PC-3 (cell line): Measurements from ENCODE around the gene CCNQ. TPM values are rescaled to one million over a fixed set of nuclear protein-coding genes. Genes with fewer than 3 reads are reported as not detected.

Experiments
- ATAC-seq: fragments of 200-7000 bp; cut with Tn5 transposase; 2 replicates; pipeline ENCODE4 v1.9.1; 2020; ENCODE audit warnings: mild to moderate bottlenecking, moderate library complexity
- BruUV-seq: library from RNA; stranded (reverse); fragments of 400-500 nt; replicated peaks from 2 replicates; lab custom pipeline; 2021; lab: Mats Ljungman, UMichigan
- CTCF ChIA-PET: fragments of 300-600 bp; sonication (Branson Sonifier 250); formaldehyde crosslinking; loops from one replicate; lab custom pipeline; 2022; ENCODE audit warnings: antibody characterized with exemption; lab: Charles Lee
- POLR2A ChIA-PET: fragments of 300-600 bp; sonication (Branson Sonifier 250); formaldehyde crosslinking; loops from one replicate; lab custom pipeline; 2022; ENCODE audit warnings: antibody characterized with exemption; ENCODE audit not compliant: unreplicated experiment; lab: Charles Lee
- DNase-seq: peaks from one replicate; pipeline ENCODE4 v3.0.0-alpha.2; 2015
- H2AFZ ChIP-seq: fragments of 300-600 bp; sonication (generic); 2 replicates; pipeline ENCODE4 v1.6.0; 2016; ENCODE audit warnings: antibody characterized with exemption, low read length
- H3F3A ChIP-seq: fragments of 300-600 bp; sonication (generic); one replicate; pipeline ENCODE4 v1.6.0; 2017; ENCODE audit warnings: antibody characterized with exemption, low read length, control low read depth, mild to moderate bottlenecking; ENCODE audit not compliant: unreplicated experiment
- H3K27ac ChIP-seq: fragments of 300-600 bp; sonication (generic); 2 replicates; pipeline ENCODE4 v1.5.1; 2016; ENCODE audit warnings: mild to moderate bottlenecking, low read length
- H3K27me3 ChIP-seq: fragments of 300-600 bp; sonication (generic); 2 replicates; pipeline ENCODE4 v1.6.1; 2016; ENCODE audit warnings: low read length, mixed read lengths
- H3K36me3 ChIP-seq: fragments of 300-600 bp; sonication (generic); 2 replicates; pipeline ENCODE4 v1.6.1; 2016; ENCODE audit warnings: low read depth, mixed run types, low read length, mixed read lengths
- H3K4me1 ChIP-seq: fragments of 300-600 bp; sonication (generic); 2 replicates; pipeline ENCODE4 v1.5.1; 2016; ENCODE audit warnings: low read length; ENCODE audit not compliant: insufficient read depth
- H3K4me2 ChIP-seq: fragments of 300-600 bp; sonication (generic); 2 replicates; pipeline ENCODE4 v1.6.0; 2016; ENCODE audit warnings: low read length
- H3K4me3 ChIP-seq: fragments of 300-600 bp; sonication (generic); 2 replicates; pipeline ENCODE4 v1.5.1; 2016; ENCODE audit warnings: mild to moderate bottlenecking, low read length, mixed read lengths
- H3K79me2 ChIP-seq: fragments of 300-600 bp; sonication (generic); 2 replicates; pipeline ENCODE4 v1.6.1; 2017; ENCODE audit warnings: low read length, mixed read lengths
- H3K9ac ChIP-seq: fragments of 300-600 bp; sonication (generic); 2 replicates; pipeline ENCODE4 v1.6.0; 2016; ENCODE audit warnings: mild to moderate bottlenecking, low read length
- H3K9me2 ChIP-seq: fragments of 300-600 bp; sonication (generic); replicated peaks from 2 replicates; pipeline ENCODE4 v1.6.1; 2016; ENCODE audit warnings: mixed run types, low read length, mixed read lengths
- H3K9me3 ChIP-seq: fragments of 300-600 bp; sonication (generic); 2 replicates; pipeline ENCODE4 v1.6.1; 2016; ENCODE audit warnings: low read length, mixed read lengths
- H4K20me1 ChIP-seq: fragments of 300-600 bp; sonication (generic); 2 replicates; pipeline ENCODE4 v1.6.1; 2016; ENCODE audit warnings: low read length, mixed read lengths
- EZH2 ChIP-seq: fragments of 300-600 bp; sonication (generic); IDR thresholded peaks from one replicate; pipeline ENCODE4 v1.6.1; 2017; ENCODE audit warnings: antibody characterized with exemption, mild to moderate bottlenecking, low read length; ENCODE audit not compliant: unreplicated experiment
- EZH2phosphoT487 ChIP-seq: fragments of 300-600 bp; sonication (generic); IDR thresholded peaks from 2 replicates; pipeline ENCODE4 v1.6.1; 2018; ENCODE audit warnings: mild to moderate bottlenecking, antibody characterized with exemption, low read length, borderline replicate concordance
- intact Hi-C: fragments of 100-400 bp; cut with micrococcal nuclease; formaldehyde crosslinking; loops from 2 replicates; pipeline ENCODE4 v1.9.0; 2023
- total RNA-seq: library from RNA; depleted of rRNA; stranded (reverse); fragments of >200 nt; gene quantifications from 2 replicates; pipeline ENCODE4 v1.2.3, GENCODE V29; 2014
- TF ChIP-seq, protein P1 (sequence below): fragments of 300-600 bp; sonication (generic); conservative IDR thresholded peaks from 2 replicates; pipeline ENCODE4 v1.5.1; 2017; ENCODE audit warnings: antibody characterized with exemption, low read depth, mild to moderate bottlenecking, low read length

CCNQ gene
- total RNA-seq, 1 experiment from 2014 or later, result 110 TPM

DNA sequence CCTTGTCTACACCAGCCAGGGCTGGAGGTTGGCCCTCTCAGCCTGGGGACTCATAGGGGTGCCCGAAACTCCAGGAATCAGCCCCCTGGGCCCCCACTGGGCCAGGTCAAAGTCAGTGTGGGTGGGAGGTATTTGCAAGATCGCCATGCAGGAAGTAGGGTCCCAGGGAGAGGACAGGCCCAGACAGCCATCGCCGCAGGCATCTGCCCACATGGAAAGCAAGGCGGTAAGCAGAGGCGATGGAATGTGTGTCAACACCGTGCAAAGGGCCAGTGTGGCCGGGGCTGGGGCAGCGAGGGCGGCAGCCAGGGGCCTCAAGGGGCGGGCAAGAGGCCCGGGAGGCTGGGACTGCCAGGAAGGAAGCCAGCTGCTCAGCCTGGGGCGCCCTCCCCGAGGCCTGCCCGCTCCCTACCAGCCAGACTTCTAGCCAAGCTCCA lies 28.8 kb upstream of the CCNQ start:
- Histone ChIP-seq H3K4me3 (no peak overlapping the region), H3K4me1 (no peaks in the 10 kb centered on the region), H3K9ac (no peak overlapping the region), H3K27ac (no peak overlapping the region), H4K20me1 (no peaks in the 10 kb centered on the region), H3K36me3 (no peaks in the 10 kb centered on the region), H3K4me2 (no peak overlapping the region), H3K9me3 (no peaks in the 10 kb centered on the region), H3K27me3 (peaks cover 24% of the 10 kb centered on the region; the same call in 1 of the 2 replicates), H3K79me2 (no peaks in the 10 kb centered on the region), H3F3A (no peaks in the 10 kb centered on the region), H2AFZ (no peak overlapping the region), H3K9me2 (no peaks in the 10 kb centered on the region)
- ATAC-seq (no peak), DNase-seq (no peak)
- ChIA-PET CTCF (no interaction called here), POLR2A (no interaction called here)
- intact Hi-C loops, result no loop called here
- TF ChIP-seq EZH2, result no peak
- no peak for TF ChIP-seq EZH2phosphoT487
- TF ChIP-seq, protein P1, sequence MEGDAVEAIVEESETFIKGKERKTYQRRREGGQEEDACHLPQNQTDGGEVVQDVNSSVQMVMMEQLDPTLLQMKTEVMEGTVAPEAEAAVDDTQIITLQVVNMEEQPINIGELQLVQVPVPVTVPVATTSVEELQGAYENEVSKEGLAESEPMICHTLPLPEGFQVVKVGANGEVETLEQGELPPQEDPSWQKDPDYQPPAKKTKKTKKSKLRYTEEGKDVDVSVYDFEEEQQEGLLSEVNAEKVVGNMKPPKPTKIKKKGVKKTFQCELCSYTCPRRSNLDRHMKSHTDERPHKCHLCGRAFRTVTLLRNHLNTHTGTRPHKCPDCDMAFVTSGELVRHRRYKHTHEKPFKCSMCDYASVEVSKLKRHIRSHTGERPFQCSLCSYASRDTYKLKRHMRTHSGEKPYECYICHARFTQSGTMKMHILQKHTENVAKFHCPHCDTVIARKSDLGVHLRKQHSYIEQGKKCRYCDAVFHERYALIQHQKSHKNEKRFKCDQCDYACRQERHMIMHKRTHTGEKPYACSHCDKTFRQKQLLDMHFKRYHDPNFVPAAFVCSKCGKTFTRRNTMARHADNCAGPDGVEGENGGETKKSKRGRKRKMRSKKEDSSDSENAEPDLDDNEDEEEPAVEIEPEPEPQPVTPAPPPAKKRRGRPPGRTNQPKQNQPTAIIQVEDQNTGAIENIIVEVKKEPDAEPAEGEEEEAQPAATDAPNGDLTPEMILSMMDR, result no peak
- BruUV-seq, result no TSS peak

- no peaks in the 10 kb centered on the region for H3K9me2 ChIP-seq
Measured at GRCh38 chrX:153626863-153627674, 28.1 kb upstream of the CCNQ start.

More at GRCh38 chrX:153626863-153627674, 28.1 kb upstream of the CCNQ start:
- Histone ChIP-seq H3F3A (no peaks in the 10 kb centered on the region), H3K36me3 (no peaks in the 10 kb centered on the region), H2AFZ (no peak overlapping the region), H3K9me3 (no peaks in the 10 kb centered on the region), H3K4me3 (no peak overlapping the region), H3K4me2 (no peak overlapping the region), H3K27ac (no peak overlapping the region), H3K79me2 (no peaks in the 10 kb centered on the region), H4K20me1 (no peaks in the 10 kb centered on the region), H3K27me3 (peaks cover 27% of the 10 kb centered on the region; the same call in 1 of the 2 replicates), H3K9ac (no peak overlapping the region), H3K4me1 (no peaks in the 10 kb centered on the region)
- intact Hi-C loops, result no loop called here
- TF ChIP-seq EZH2phosphoT487 (no peak), EZH2 (no peak)
- TF ChIP-seq, protein P1, result no peak
- ChIA-PET CTCF (no interaction called here), POLR2A (no interaction called here)
- ATAC-seq (no peak), DNase-seq (no peak)
- no TSS peak for BruUV-seq
